ENCODE data around the gene RNF10. TPM values are rescaled to one million over a fixed set of nuclear protein-coding genes. Genes with fewer than 3 reads are reported as not detected.
A peak's percentile ranks its signal among the peaks of the same experiment; 100 is the strongest.
"Not testable (repeated sequence)": the region's sequence is repeated elsewhere in the genome, so short reads cannot be mapped to it uniquely, and the experiment has no call there.

Gene RNF10
- 100 to 1,000 TPM; 182 to 196 TPM for total RNA-seq

DNA sequence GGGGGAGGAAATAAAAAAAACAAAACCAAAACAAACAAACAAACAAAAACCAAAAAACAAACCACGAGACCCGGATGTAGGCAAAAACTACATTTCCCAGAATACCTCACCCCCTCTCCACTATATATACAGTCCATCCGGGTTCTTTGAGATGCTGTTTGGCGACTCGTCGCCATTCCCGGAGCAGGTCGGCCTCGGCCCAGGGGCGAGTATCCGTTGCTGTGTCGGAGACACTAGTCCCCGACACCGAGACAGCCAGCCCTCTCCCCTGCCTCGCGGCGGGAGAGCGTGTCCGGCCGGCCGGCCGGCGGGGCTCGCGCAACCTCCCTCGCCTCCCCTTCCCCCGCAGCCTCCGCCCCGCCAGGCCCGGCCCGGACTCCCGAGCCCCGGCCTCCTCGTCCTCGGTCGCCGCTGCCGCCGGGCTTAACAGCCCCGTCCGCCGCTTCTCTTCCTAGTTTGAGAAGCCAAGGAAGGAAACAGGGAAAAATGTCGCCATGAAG is at the start of gene RNF10:
RNF10 (plus strand) TSS at position 154 of the 500 bp plus-strand sequence. CDS start 456 bp downstream, outside the sequence.
- ATAC-seq (peak; percentile 67 to 83), DNase-seq (ENCODE audit: low spot score in 2 of 2) (peak; percentile 77 to 82)
- Mint-ChIP-seq H3K36me3 (peaks cover 27 to 37% of the 10 kb centered on the region in 2 donors), H3K9me3 (no peaks in the 10 kb centered on the region), H3K27ac (peak within 1 kb of the TSS; percentile 98 to 100)

DNA sequence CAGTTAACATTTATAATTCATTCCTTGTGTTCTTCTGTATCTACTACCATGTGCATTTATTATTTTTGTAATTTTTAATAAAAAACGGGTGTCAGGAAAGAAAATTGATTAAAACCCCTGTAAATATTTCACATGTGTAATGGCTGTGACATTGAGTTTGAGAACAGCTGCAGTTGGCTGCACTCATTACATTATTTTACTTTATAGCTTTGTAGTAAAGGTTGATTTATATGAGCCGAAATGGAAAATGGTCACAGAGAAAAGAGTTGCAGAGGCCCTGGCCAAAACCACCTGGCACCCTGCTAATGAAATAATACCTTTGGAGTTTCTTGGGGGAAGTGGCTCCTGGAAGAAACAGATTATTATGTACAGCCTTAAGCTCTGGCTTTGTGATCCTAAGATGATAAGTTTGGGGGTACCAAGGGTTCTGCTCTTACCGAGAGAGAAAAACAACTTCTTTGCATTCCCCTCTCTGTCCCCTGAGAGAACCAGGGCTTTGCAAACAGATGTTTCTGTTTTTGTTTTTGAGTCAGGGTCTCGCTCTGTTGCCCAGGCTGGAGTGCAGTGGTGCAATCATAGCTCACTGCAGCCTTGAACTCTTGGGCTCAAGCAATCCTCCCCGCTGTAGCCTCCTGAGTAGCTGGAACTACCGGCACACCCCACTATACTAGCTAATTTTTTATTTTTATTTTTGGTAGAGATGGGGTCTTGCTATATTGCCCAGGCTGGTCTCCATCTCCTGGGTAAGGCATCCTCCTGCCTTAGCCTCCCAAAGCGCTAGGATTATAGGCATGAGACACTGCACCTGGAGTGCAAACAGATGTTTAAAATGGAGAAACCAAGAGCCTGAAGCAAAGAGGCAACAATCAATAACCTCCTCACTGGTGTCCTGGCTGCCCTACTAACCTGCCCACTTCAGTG is 47.9 kb upstream of the RNF10 start:
- Mint-ChIP-seq H3K9me3 (no peaks in the 10 kb centered on the region), H3K27ac (no peak overlapping the region), H3K36me3 (no peaks in the 10 kb centered on the region)
- DNase-seq (ENCODE audit: low spot score in 2 of 2) (no peak), ATAC-seq (no peak)

DNA sequence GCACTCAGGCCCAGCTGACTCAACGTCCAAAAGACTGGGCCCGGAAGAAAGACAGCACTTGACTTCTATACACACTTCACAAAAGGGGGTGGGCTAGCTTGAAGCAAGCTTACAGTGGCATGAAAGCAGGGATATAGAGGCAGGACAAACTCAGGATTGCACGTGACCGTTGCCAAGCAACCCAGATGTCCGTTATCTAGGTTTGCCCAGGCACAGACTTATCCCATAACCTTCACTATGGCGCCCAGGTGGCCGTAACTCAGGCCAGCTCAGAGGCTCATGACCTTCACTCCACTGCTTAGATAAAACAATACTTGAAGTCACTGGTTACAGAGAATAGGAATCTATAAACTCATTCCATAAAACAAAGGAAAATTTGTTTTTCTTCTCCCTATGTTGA is 46.6 kb upstream of the RNF10 start:
- DNase-seq (ENCODE audit: low spot score in 2 of 2); H3K27ac Mint-ChIP-seq; ATAC-seq; H3K9me3 Mint-ChIP-seq; H3K36me3 Mint-ChIP-seq: not testable (repeated sequence)

- Mint-ChIP-seq H3K36me3 (no peaks in the 10 kb centered on the region), H3K9me3 (no peaks in the 10 kb centered on the region), H3K27ac (peak overlapping the region in 1 of 2 donors; percentile 94)
- DNase-seq (ENCODE audit: low spot score in 2 of 2), result no peak
- ATAC-seq, result no peak
Observed at GRCh38 chr12:120488057-120488640, 46.0 kb upstream of the RNF10 start.

DNA sequence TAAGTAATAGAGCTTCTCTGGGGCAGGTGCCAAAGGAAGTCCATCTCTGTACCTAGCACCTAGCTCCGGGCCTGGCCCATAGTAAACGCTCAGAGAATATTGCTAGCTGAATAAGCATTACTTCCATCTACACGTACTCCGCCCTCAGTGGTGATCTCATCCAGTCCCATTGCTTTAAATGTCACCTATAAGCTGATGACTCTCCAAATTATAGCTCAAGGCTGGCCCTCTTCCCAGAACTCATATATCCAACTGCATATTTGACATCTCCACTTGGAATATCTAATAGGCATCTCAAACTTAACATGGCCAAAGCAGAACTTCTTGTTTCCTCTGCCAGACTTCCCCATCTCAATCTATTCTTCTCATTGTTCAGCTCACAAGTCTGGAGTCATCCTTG is 45.1 kb upstream of the RNF10 start:
- no peaks in the 10 kb centered on the region for H3K9me3 Mint-ChIP-seq
- DNase-seq (ENCODE audit: low spot score in 2 of 2) (no peak), ATAC-seq (no peak)
- H3K36me3 Mint-ChIP-seq, result no peaks in the 10 kb centered on the region
- H3K27ac Mint-ChIP-seq, result no peak overlapping the region

DNA sequence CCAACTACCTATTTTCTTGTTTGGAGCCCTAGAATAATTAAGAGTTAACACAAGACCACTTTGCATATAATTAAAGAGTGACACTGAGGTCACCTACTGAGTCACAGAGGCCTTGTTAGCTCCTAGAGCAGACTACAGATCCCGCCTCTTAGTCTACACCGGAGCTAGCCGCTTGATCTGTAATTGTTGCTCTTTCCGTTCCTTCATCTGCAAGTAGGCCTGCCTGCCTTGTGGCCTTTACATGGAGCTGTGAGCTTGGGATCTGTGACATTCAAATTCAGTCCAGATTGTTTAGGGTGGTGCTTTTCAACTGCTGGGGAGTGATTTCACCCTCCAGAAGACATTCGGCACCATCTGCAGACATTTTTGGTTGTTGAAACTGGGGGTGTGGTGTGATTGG is 43.8 kb upstream of the RNF10 start:
- no peaks in the 10 kb centered on the region for H3K9me3 Mint-ChIP-seq

DNA sequence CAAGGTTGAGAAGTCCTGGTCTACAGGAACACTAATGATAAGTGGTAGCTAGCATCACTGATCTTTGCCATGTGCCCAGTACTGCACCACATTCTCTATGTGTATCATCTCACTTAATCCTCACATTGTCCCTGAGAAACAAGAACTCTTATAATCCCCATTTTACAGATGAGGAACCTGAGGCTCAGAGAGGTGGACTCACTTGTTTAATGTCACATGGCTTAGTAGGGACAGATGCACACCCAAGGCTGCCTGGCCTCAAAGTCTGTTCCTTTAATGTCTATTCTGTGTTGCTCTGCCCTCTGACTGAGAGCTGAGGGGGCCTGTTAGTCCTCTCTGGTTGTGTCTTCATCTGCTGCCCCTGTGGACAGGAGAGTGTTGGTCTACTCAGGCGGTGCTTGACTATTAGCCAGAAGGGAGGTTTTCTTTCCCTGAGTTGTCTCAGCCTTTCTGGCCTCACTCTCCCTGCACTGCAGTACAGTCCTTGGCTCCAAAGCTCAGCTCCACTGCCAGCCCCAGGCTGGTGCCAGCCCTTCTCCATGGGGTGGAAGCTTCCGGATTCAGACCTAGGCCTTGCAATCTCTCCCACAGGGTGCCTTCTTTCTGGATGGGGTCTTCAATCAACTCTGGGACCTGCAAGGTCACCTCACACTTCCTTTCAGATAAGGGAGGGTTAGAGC is 43.2 kb upstream of the RNF10 start:
- Mint-ChIP-seq H3K27ac (peak overlapping the region in 1 of 2 donors; percentile 36), H3K36me3 (no peaks in the 10 kb centered on the region), H3K9me3 (no peaks in the 10 kb centered on the region)
- ATAC-seq (no peak), DNase-seq (ENCODE audit: low spot score in 2 of 2) (no peak)

More for the DNA sequence above, 43.8 kb upstream of the RNF10 start:
- Mint-ChIP-seq H3K27ac (peak overlapping the region in 1 of 2 donors; percentile 36), H3K36me3 (no peaks in the 10 kb centered on the region)
- DNase-seq (ENCODE audit: low spot score in 2 of 2) (no peak), ATAC-seq (no peak)

GRCh38 chr12:120495186-120495730 is 38.9 kb upstream of the RNF10 start:
- H3K36me3 Mint-ChIP-seq, result peaks cover 0 to 30% of the 10 kb centered on the region in 2 donors
- ATAC-seq (no peak), DNase-seq (ENCODE audit: low spot score in 2 of 2) (no peak)
- H3K27ac Mint-ChIP-seq, result peak overlapping the region; percentile 82 to 94
- H3K9me3 Mint-ChIP-seq, result no peaks in the 10 kb centered on the region

GRCh38 chr12:120495731-120496412 is 38.3 kb upstream of the RNF10 start, which contains the start of gene DYNLL1:
Gene DYNLL1, plus strand, starts transcription at chr12:120496113. Its CDS starts 309 bp downstream, at chr12:120496422.
- no peaks in the 10 kb centered on the region for H3K9me3 Mint-ChIP-seq
- DNase-seq (ENCODE audit: low spot score in 2 of 2), result peak; percentile 95 to 99
- ATAC-seq, result peak; percentile 96 to 98
- H3K36me3 Mint-ChIP-seq, result peaks cover 0 to 30% of the 10 kb centered on the region in 2 donors
- H3K27ac Mint-ChIP-seq, result peak within 1 kb of the TSS; percentile 82 to 98

- ATAC-seq (peak in 1 of 2 donors; percentile 38), DNase-seq (ENCODE audit: low spot score in 2 of 2) (peak; percentile 29 to 59)
- Mint-ChIP-seq H3K36me3 (peaks cover 0 to 30% of the 10 kb centered on the region in 2 donors), H3K9me3 (no peaks in the 10 kb centered on the region), H3K27ac (peak overlapping the region; percentile 82 to 98)
Observed at GRCh38 chr12:120496413-120497340, 37.5 kb upstream of the RNF10 start.

DNA sequence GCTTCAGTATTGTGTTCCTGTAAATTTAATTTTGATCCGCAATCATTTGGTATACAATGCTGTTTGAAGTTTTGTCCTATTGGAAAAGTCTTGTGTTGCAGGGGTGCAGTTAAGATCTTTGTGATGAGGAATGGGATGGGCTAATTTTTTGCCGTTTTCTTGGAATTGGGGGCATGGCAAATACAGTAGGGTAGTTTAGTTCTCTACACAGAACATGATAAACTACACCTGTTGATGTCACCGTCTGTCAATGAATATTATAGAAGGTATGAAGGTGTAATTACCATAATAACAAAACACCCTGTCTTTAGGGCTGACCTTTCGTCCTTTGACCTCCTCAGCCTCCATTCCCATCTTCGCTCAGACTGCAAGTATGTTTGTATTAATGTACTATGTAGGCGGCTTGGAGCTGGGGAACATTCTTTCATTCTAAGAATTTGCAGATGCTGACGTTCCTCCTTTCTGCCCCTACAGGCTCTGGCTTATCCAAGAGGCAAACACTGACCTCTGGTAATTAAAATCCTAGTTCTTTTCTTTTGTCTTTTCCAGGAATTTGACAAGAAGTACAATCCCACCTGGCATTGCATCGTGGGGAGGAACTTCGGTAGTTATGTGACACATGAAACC is 36.5 kb upstream of the RNF10 start:
- H3K27ac Mint-ChIP-seq, result no peak overlapping the region
- H3K9me3 Mint-ChIP-seq, result no peaks in the 10 kb centered on the region
- H3K36me3 Mint-ChIP-seq, result peaks cover 0 to 30% of the 10 kb centered on the region in 2 donors
- ATAC-seq (no peak), DNase-seq (ENCODE audit: low spot score in 2 of 2) (no peak)

DNA sequence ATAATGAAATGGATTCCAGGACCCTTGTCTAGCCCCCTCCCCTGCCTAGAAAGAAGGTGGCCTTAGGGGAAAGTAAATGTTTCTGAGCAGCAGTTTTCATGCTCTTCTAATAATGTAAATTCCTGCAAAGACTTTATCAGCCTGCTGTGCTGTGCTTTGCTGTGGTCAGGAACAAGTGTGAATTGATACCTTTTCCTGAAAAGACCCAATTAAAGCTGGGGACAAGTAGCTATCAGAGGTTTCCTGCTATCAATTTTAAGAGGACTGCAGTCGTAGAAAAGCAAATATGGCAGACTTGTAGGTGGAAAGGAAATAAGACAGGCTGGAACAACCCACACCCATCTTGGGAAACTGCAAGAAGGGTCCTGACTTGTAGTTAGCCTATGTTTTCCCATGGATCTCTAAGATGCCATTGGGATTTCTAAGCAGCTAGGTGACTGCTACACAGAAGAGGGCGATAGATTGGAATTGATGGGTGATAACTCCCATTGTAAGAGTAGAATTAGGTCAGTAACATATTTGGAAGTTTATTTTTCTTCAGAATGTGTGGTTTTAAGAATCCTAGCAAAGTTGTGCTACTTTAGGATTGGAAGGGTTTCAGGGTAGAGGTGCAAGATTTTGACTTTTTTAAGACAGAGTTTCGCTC is 35.2 kb upstream of the RNF10 start:
- DNase-seq (ENCODE audit: low spot score in 2 of 2) (no peak), ATAC-seq (no peak)
- Mint-ChIP-seq H3K36me3 (peaks cover 0 to 36% of the 10 kb centered on the region in 2 donors), H3K27ac (peak overlapping the region in 1 of 2 donors; percentile 72), H3K9me3 (no peaks in the 10 kb centered on the region)

DNA sequence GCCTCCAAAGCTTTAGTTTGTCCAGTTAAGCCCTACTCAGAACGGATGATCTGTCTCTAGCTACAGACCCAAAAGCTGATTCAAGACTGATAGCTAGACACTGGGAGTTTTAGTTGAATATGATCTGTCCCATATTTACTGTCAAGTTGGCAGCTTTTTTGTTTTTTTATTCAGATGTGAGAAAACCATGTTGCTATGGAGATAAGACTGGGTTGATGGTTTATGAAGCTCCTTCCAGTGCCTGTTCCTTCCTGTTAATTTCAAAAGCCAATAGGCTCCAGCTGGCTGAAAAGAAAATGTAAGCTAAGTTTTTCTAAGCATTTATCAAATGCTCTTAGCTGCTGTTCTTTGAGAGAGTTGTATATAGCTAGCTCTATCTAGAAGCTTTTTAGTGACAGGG is 33.6 kb upstream of the RNF10 start:
- Mint-ChIP-seq H3K27ac (peak overlapping the region; percentile 59 to 77), H3K36me3 (peaks cover 0 to 36% of the 10 kb centered on the region in 2 donors), H3K9me3 (no peaks in the 10 kb centered on the region)
- ATAC-seq (no peak), DNase-seq (ENCODE audit: low spot score in 2 of 2) (no peak)

DNA sequence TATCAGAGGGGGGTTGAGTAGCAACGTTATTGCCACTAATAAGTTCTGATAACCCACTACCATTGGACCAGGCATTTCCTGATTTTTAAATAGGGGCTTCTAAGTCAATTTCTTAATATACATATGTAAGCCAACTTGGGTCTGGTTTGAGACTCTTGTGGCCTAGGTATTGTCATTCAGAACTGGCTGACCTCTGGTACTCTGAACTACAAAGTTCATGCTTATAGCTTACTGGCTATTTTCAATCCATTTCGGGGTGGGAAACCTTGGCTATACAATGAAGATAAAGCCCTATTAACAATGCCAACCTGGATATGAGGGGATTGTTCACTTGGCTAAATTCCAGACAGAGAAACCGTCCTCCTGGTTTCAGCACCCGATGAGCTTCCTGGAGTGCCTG is 29.6 kb upstream of the RNF10 start:
- Mint-ChIP-seq H3K27ac (no peak overlapping the region), H3K36me3 (peaks cover 0 to 6% of the 10 kb centered on the region in 2 donors), H3K9me3 (no peaks in the 10 kb centered on the region)
- DNase-seq (ENCODE audit: low spot score in 2 of 2) (no peak), ATAC-seq (no peak)
